Cardiac muscle cell (in vitro differentiated cells and primary cell): ENCODE results near the gene RSPO3. TPM values are rescaled to one million over a fixed set of nuclear protein-coding genes. Genes with fewer than 3 reads are reported as not detected.
A peak's percentile ranks its signal among the peaks of the same experiment; 100 is the strongest.

Experiments
- DNase-seq, 2 donors: peaks; one replicate each; pipeline versions ENCODE4 v3.0.0 to v3.0.0-alpha.2; 2010 to 2017; ENCODE audit warnings: low read depth in 1 of 2, low spot score in 1 of 2
- H3K27ac ChIP-seq: fragments of 200-600 bp; sonication (generic); 2 replicates; pipeline ENCODE4 v1.5.1; 2016
- H3K27me3 ChIP-seq: fragments of 200-600 bp; sonication (generic); 2 replicates; pipeline ENCODE4 v1.6.0; 2016; ENCODE audit warnings: control low read depth
- H3K36me3 ChIP-seq: fragments of 200-600 bp; sonication (generic); 2 replicates; pipeline ENCODE4 v1.5.1; 2016; ENCODE audit warnings: control low read depth
- H3K4me1 ChIP-seq: fragments of 200-600 bp; sonication (generic); 2 replicates; pipeline ENCODE4 v1.8.1; 2017; ENCODE audit warnings: low read depth, mild to moderate bottlenecking, mixed run types
- H3K4me3 ChIP-seq: fragments of 200-600 bp; sonication (generic); 2 replicates; pipeline ENCODE4 v1.5.1; 2016; ENCODE audit warnings: mild to moderate bottlenecking
- H3K9me3 ChIP-seq: fragments of 200-600 bp; sonication (generic); 2 replicates; pipeline ENCODE4 v1.5.1; 2017; ENCODE audit warnings: low read depth, mild to moderate bottlenecking, control low read depth
- CTCF ChIP-seq: IDR thresholded peaks from 2 replicates; pipeline ENCODE4 v1.5.1; 2012; ENCODE audit warnings: low read depth, mild to moderate bottlenecking, low read length
- polyA plus RNA-seq: library from polyadenylated mRNA; unstranded; fragments of >200 nt; fragmentation: Nextera tagmentation; extraction: Ambion mirVana; gene quantifications from 2 replicates; pipeline ENCODE4 v1.2.1, GENCODE V29; 2016
- total RNA-seq: library from RNA; depleted of rRNA; stranded (reverse); fragments of >200 nt; gene quantifications from 2 replicates; pipeline ENCODE4 v1.2.3, GENCODE V29; 2016

RSPO3 gene
- total and polyA plus RNA-seq, 2 experiments from 2014 or later, result 88.0 to 170 TPM

GRCh38 chr6:127110712-127111111, 7.8 kb upstream of the RSPO3 start:
- H3K36me3 ChIP-seq, result no peaks in the 10 kb centered on the region
- no peak for DNase-seq
- H3K27ac ChIP-seq, result no peak overlapping the region
- peaks cover 2% of the 10 kb centered on the region for H3K9me3 ChIP-seq
- no peak for TF ChIP-seq CTCF
- H3K4me1 ChIP-seq, result peaks cover 12% of the 10 kb centered on the region
- no peaks in the 10 kb centered on the region for H3K27me3 ChIP-seq
- H3K4me3 ChIP-seq, result no peak overlapping the region

- no peak for DNase-seq
- no peak for TF ChIP-seq CTCF
- H3K36me3 ChIP-seq, result no peaks in the 10 kb centered on the region
Observed at GRCh38 chr6:127111526-127111925, 6.9 kb upstream of the RSPO3 start.

GRCh38 chr6:127114214-127114760, 4.2 kb upstream of the RSPO3 start:
- no peak overlapping the region for H3K4me3 ChIP-seq
- H3K27me3 ChIP-seq, result peaks cover 16% of the 10 kb centered on the region
- peaks cover 2% of the 10 kb centered on the region for H3K9me3 ChIP-seq
- no peaks in the 10 kb centered on the region for H3K36me3 ChIP-seq
- no peak for DNase-seq
- H3K27ac ChIP-seq, result no peak overlapping the region
- peaks cover 23% of the 10 kb centered on the region for H3K4me1 ChIP-seq
- TF ChIP-seq CTCF, result no peak

More at GRCh38 chr6:127111526-127111925, 6.9 kb upstream of the RSPO3 start:
- H3K27me3 ChIP-seq, result no peaks in the 10 kb centered on the region
- peaks cover 20% of the 10 kb centered on the region for H3K4me1 ChIP-seq
- H3K27ac ChIP-seq, result no peak overlapping the region
- peaks cover 2% of the 10 kb centered on the region for H3K9me3 ChIP-seq
- H3K4me3 ChIP-seq, result no peak overlapping the region

- Histone ChIP-seq H3K9me3 (no peaks in the 10 kb centered on the region), H3K36me3 (no peaks in the 10 kb centered on the region), H3K27me3 (peaks cover 25% of the 10 kb centered on the region), H3K4me3 (peak overlapping the region; percentile 79), H3K4me1 (peaks cover 23% of the 10 kb centered on the region), H3K27ac (no peak overlapping the region)
- TF ChIP-seq CTCF, result no peak
- no peak for DNase-seq
Observed at GRCh38 chr6:127115084-127115655, 3.3 kb upstream of the RSPO3 start.

- H3K27me3 ChIP-seq, result peaks cover 31% of the 10 kb centered on the region
- H3K4me1 ChIP-seq, result peaks cover 18% of the 10 kb centered on the region
- no peaks in the 10 kb centered on the region for H3K36me3 ChIP-seq
- no peaks in the 10 kb centered on the region for H3K9me3 ChIP-seq
- DNase-seq, result no peak
- TF ChIP-seq CTCF, result no peak
- H3K27ac ChIP-seq, result no peak overlapping the region
- H3K4me3 ChIP-seq, result peak overlapping the region; percentile 79
Observed at GRCh38 chr6:127115746-127116145, 2.7 kb upstream of the RSPO3 start.
